Body of pancreas (tissue), 4 donors: ENCODE data around the gene FER. TPM values are rescaled to one million over a fixed set of nuclear protein-coding genes. Genes with fewer than 3 reads are reported as not detected.

Experiments
- ATAC-seq: fragments of 150-250 bp; one replicate; pipeline ENCODE4 v1.9.1; 2016
- DNase-seq, 4 donors: peaks; one replicate each; pipeline ENCODE4 v3.0.0-alpha.2; 2019
- H3K27ac ChIP-seq, 4 donors: fragments of 200-600 bp; sonication (generic); 1 replicate in 3 of 4; 2 replicates in 1 of 4; pipeline versions ENCODE4 v1.5.1 to v1.6.1; 2016 to 2019; ENCODE audit warnings: mild to moderate bottlenecking in 1 of 4, mixed read lengths in 1 of 4, moderate library complexity in 1 of 4
- H3K27me3 ChIP-seq, 2 donors: fragments of 200-600 bp; sonication (generic); one replicate each; pipeline ENCODE4 v1.6.0; 2016; ENCODE audit warnings: mild to moderate bottlenecking in 1 of 2
- H3K36me3 ChIP-seq, 2 donors: fragments of 200-600 bp; sonication (generic); replicated peaks in 1 of 2; 2 replicates each; pipeline ENCODE4 v1.5.1; 2016; ENCODE audit warnings: low read depth in 2 of 2; ENCODE audit not compliant: insufficient read depth in 1 of 2
- H3K4me1 ChIP-seq: fragments of 200-600 bp; sonication (generic); one replicate; pipeline ENCODE4 v1.6.0; 2016
- H3K4me3 ChIP-seq, 2 donors: fragments of 200-600 bp; sonication (generic); 1 replicate in 1 of 2; 2 replicates in 1 of 2; pipeline ENCODE4 v1.5.1; 2016 to 2019
- H3K9me3 ChIP-seq, 3 donors: fragments of 200-600 bp; sonication (generic); 1 replicate in 2 of 3; 2 replicates in 1 of 3; pipeline ENCODE4 v1.5.1; 2016
- CTCF ChIP-seq, 7 experiments: fragments of 450-650 bp in 4 of 7; fragments of 200-600 bp in 3 of 7; sonication (generic) in 3 of 7; IDR thresholded peaks; one replicate each; pipeline ENCODE4 v1.5.1; 2016 to 2019; ENCODE audit warnings: antibody characterized with exemption in 7 of 7
- POLR2A ChIP-seq, 3 donors: fragments of 450-650 bp; IDR thresholded peaks; one replicate each; pipeline ENCODE4 v1.6.1; 2016; ENCODE audit warnings: antibody characterized with exemption in 3 of 3, mild to moderate bottlenecking in 2 of 3
- WGBS, 2 donors: methylation state at CpG; one replicate each; pipeline ENCODE4 v1.1.5; 2017; 5-methylcytosine and 5-hydroxymethylcytosine counted together
- intact Hi-C: fragments of 100-400 bp; cut with DNase I; formaldehyde crosslinking; loops from one replicate; pipeline ENCODE4 v1.15.1; 2023
- total RNA-seq, 2 donors: library from RNA; depleted of rRNA; stranded (reverse); fragments of >200 nt; gene quantifications; one replicate each; pipeline ENCODE4 v1.1.0, GENCODE V29; 2016

FER gene
- total RNA-seq, 2 donors from 2014 or later = 7.9 to 13.2 TPM

DNA sequence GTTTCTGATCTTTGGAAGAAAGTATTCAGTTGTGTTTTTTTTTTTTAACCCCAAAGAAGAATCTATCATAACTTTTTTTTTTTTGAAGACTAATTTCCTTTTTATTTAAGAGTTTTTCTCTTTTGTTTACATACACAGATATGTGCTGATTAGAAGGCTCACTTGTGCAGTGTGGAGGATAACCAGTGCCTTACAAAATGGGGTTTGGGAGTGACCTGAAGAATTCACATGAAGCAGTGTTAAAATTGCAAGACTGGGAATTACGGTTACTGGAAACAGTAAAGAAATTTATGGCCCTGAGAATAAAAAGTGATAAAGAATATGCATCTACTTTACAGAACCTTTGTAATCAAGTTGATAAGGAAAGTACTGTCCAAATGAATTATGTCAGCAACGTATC lies 50.3 kb downstream of the FER start:
- H3K27me3 ChIP-seq = no peaks in the 10 kb centered on the region
- H3K4me3 ChIP-seq = no peak overlapping the region
- no peaks in the 10 kb centered on the region for H3K9me3 ChIP-seq
- no peak overlapping the region for H3K27ac ChIP-seq
- H3K4me1 ChIP-seq = no peaks in the 10 kb centered on the region
- intact Hi-C loops = no loop called here
- DNase-seq (no peak), ATAC-seq (no peak)
- TF ChIP-seq CTCF (IDR thresholded peaks at IDR 0.05) = no peak
- no peak for TF ChIP-seq POLR2A (IDR thresholded peaks at IDR 0.05)
- WGBS, 2 donors = 43 to 51% methylated on average over 2 of the region's 2 CpGs
- peaks cover 0 to 2% of the 10 kb centered on the region in 2 donors for H3K36me3 ChIP-seq

DNA sequence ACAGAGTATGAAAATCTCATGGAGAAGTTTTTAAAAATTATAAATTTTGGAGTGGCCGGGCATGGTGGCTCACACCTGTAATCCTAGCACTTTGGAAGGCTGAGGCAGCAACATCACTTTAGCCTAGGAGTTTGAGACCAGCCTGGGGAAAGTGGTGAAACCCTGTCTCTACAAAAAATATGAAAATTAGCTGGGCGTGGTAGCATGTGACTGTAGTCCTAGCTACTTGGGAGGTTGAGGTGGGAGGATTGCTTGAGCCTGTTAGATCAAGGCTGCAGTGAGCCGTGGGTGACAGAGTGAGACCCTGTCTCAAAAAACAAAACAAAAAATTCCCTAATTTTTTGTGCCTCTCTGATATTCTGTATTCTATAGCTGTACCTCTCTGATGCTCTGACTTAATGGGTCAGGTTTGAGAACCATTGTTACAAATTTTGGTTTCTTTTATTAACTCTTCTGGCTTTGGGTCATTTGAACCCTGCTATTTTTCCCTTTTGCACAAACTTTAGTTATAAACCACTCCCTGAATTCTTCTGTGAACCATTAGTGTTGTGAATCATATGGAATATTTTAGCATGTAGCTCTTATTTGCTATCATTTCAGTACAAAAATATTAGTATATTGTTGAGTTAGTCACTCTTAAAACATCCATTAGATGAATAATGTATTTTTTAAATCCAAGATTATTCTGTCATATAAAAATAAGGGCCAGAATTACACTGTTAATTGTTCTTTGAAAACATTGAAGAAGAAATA lies 51.0 kb downstream of the FER start:
- H3K4me3 ChIP-seq = no peak overlapping the region
- DNase-seq (no peak), ATAC-seq (no peak)
- H3K9me3 ChIP-seq = no peaks in the 10 kb centered on the region
- peaks cover 0 to 2% of the 10 kb centered on the region in 2 donors for H3K36me3 ChIP-seq
- H3K4me1 ChIP-seq = no peaks in the 10 kb centered on the region
- intact Hi-C loops = no loop called here
- H3K27ac ChIP-seq = no peak overlapping the region
- WGBS, 2 donors = 90 to 95% methylated on average over 3 of the region's 3 CpGs
- TF ChIP-seq CTCF (IDR thresholded peaks at IDR 0.05) = no peak
- TF ChIP-seq POLR2A (IDR thresholded peaks at IDR 0.05) = no peak
- H3K27me3 ChIP-seq = no peaks in the 10 kb centered on the region

DNA sequence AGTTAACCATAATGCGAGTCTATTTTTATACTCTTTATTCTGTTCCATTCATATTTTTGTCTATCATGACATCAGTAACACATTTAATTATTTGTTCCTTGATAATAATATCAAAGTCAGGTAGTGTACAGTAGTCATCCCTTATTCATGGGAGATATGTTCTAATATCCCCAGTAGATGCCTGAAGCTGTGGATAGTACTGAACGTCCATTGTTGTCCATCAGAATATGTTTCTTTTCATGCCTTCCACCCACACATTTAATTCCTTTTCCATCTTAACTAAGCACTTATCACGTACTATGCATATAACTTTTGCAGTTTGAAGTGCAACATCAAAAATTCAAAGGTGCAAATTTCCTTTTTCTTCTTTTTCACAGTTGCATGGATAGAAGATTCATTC lies 53.6 kb downstream of the FER start:
- no peak for TF ChIP-seq CTCF (IDR thresholded peaks at IDR 0.05)
- Histone ChIP-seq H3K9me3 (no peaks in the 10 kb centered on the region), H3K27me3 (no peaks in the 10 kb centered on the region), H3K4me1 (no peaks in the 10 kb centered on the region), H3K27ac (no peak overlapping the region), H3K4me3 (no peak overlapping the region), H3K36me3 (peaks cover 0 to 2% of the 10 kb centered on the region in 2 donors)
- 89 to 95% methylated on average over 3 of the region's 3 CpGs for WGBS, 2 donors
- DNase-seq (no peak), ATAC-seq (no peak)
- intact Hi-C loops = no loop called here

DNA sequence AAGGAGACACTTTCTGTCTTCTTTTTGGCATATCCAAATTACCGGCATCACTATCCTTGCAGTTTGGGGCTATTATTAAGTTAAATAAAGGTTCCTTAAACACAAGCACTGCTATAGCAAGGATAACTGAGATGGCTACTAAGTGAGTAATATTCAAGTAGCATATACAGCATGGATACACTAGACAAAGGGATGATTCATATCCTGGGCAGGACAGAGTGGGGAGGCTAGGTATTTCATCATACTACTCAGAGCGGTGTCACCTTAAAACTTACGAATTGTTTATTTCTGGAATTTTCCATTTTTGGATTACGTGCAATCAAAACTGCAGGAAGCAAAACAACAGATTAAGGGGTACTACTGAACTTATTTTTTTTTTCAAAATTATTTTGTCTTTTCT lies 54.1 kb downstream of the FER start:
- intact Hi-C loops = no loop called here
- H3K36me3 ChIP-seq = peaks cover 0 to 2% of the 10 kb centered on the region in 2 donors
- DNase-seq (no peak), ATAC-seq (no peak)
- H3K4me3 ChIP-seq = no peak overlapping the region
- no peak overlapping the region for H3K27ac ChIP-seq
- no peaks in the 10 kb centered on the region for H3K4me1 ChIP-seq
- no peaks in the 10 kb centered on the region for H3K27me3 ChIP-seq
- WGBS, 2 donors = 81 to 93% methylated on average over 4 of the region's 4 CpGs
- no peak for TF ChIP-seq POLR2A (IDR thresholded peaks at IDR 0.05)
- no peak for TF ChIP-seq CTCF (IDR thresholded peaks at IDR 0.05)
- no peaks in the 10 kb centered on the region for H3K9me3 ChIP-seq

DNA sequence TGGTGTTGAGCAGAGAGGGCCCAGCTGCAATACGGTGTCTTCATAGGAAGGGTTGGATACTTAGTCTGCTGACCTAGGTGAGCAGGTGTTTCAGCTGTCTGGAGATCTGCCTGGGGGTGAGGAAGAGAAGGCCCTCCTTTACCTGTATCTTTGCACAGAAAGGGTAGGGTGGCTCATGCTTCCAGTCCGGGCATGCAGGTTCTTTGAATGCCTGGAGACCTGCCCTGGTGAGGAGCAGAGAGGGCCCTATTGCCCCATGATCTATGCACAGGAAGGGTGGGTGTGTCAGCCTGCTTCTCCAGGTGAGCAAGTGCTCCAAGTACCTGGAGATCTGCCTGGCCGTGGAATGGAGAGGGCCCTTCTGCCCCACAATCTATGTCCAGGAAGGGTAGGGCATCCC lies 63.0 kb downstream of the FER start:
- Histone ChIP-seq H3K9me3 (no peaks in the 10 kb centered on the region), H3K4me1 (no peaks in the 10 kb centered on the region), H3K4me3 (no peak overlapping the region), H3K36me3 (no peaks in the 10 kb centered on the region), H3K27me3 (no peaks in the 10 kb centered on the region), H3K27ac (no peak overlapping the region)
- 92% methylated on average over 3 of the region's 3 CpGs; no CpG with 5 or more reads in 1 of the 2 donors for WGBS, 2 donors
- no peak for TF ChIP-seq CTCF (IDR thresholded peaks at IDR 0.05)
- TF ChIP-seq POLR2A (IDR thresholded peaks at IDR 0.05) = no peak
- ATAC-seq (no peak), DNase-seq (no peak)
- intact Hi-C loops = no loop called here
